DOHH2 (cell line): ENCODE results near the gene SBNO2.

Experiments
- CTCF ChIP-seq: fragments of 200-600 bp; sonication (generic); IDR thresholded peaks from one replicate; pipeline ENCODE4 v1.5.1; 2014; ENCODE audit warnings: antibody characterized with exemption, mild to moderate bottlenecking, low read depth, low read length; ENCODE audit not compliant: poor library complexity, severe bottlenecking
- EZH2phosphoT487 ChIP-seq: fragments of 200-600 bp; sonication (generic); IDR thresholded peaks from 2 replicates; pipeline ENCODE4 v1.6.1; 2017; ENCODE audit warnings: borderline replicate concordance, mild to moderate bottlenecking, antibody characterized with exemption, low read length, moderate library complexity, mixed read lengths

GRCh38 chr19:1149259-1150045, 24.6 kb downstream of the SBNO2 start:
- no peak for TF ChIP-seq CTCF
- TF ChIP-seq EZH2phosphoT487, result no peak
